Measurements from ENCODE around the gene ZNF511.

Gene ZNF511

GRCh38 chr10:133347710-133348517 is 39.2 kb downstream of the ZNF511 start:
- TF ChIP-seq CREB1 (IDR thresholded peaks at IDR 0.05; ENCODE audit: low read depth) (no peak), REST (IDR thresholded peaks at IDR 0.05; ENCODE audit: low read depth) (no peak), TAF1 (IDR thresholded peaks at IDR 0.05; ENCODE audit: low read depth) (no peak), RAD21 (IDR thresholded peaks at IDR 0.05; ENCODE audit: low read depth) (no peak)

- TF ChIP-seq NFIC (IDR thresholded peaks at IDR 0.05) (no peak), TCF12 (IDR thresholded peaks at IDR 0.05; ENCODE audit: low read depth) (no peak), RAD21 (IDR thresholded peaks at IDR 0.05; ENCODE audit: low read depth) (no peak), MAX (IDR thresholded peaks at IDR 0.05) (no peak), USF1 (IDR thresholded peaks at IDR 0.05) (no peak), CREB1 (IDR thresholded peaks at IDR 0.05; ENCODE audit: low read depth) (no peak), EP300 (IDR thresholded peaks at IDR 0.05; ENCODE audit: borderline replicate concordance) (no peak), ZBTB7A (IDR thresholded peaks at IDR 0.05; ENCODE audit: low read depth) (no peak), TAF1 (IDR thresholded peaks at IDR 0.05; ENCODE audit: low read depth) (no peak), YY1 (IDR thresholded peaks at IDR 0.05; ENCODE audit: low read depth) (no peak), TEAD4 (IDR thresholded peaks at IDR 0.05) (no peak), FOXM1 (IDR thresholded peaks at IDR 0.05; ENCODE audit: borderline replicate concordance, low read depth) (no peak), REST (IDR thresholded peaks at IDR 0.05; ENCODE audit: low read depth) (no peak), EGR1 (IDR thresholded peaks at IDR 0.05) (no peak)
These were observed 40.5 kb downstream of the ZNF511 start for GRCh38 chr10:133349160-133349568.

DNA sequence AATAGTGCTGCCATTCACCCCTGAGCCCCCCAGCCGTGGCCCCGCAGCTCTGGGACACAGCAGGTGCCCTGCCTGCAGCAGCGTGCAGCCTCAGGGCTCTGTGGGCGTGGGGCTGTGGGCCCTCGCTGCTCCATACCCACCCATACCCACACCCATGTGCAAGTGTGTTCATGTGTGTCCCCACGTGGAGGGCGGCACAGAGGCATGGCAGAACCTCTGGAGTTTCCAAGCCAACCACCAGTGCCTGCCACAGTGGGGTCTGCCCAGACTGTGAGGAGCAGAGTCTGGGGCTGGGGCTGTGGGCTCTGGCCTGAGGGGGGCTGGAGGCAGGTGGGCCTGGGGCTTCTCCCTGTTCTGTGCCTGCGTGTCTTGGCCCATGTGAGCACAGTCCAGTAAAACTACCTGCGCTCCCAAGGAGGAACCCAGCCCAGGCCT is 40.9 kb downstream of the ZNF511 start:
- TF ChIP-seq ZBTB7A (IDR thresholded peaks at IDR 0.05; ENCODE audit: low read depth) (0 out of 2 replicates have a peak, but pooled peaks have one; percentile 37), YY1 (IDR thresholded peaks at IDR 0.05; ENCODE audit: low read depth) (no peak), NFIC (IDR thresholded peaks at IDR 0.05) (no peak)

DNA sequence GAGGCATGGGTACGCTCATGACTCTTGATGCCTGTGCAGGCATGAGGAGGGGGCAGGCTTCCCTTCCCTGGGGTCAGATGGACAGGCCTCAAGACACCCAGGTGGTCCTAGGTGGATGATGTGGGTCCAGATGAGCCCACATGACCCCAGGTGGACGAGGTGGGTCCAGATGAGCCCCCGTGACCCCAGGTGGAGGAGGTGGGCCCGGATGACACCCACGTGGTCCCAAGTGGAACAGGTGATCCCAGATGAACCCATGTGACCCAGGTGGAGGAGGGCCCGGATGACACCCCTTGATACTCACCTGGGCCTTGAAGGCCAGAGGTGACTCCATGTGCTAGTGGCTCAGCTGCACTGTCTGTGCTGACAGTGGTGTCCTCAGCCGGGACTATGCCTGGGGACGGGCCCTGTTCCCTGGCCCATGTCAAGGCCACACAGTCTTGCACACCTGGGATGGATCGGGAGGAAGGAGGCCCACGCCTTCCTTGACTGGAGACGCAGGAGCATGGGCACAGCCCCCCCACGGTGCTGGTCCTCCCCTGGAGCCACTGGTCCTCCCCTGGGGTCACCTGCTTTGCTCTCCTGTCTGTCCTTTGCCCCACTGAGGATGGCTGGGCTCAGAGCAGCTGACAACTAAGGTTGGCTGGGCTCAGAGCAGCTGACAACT is 41.7 kb downstream of the ZNF511 start:
- TF ChIP-seq REST (IDR thresholded peaks at IDR 0.05; ENCODE audit: low read depth) (no peak), TAF1 (IDR thresholded peaks at IDR 0.05; ENCODE audit: low read depth) (no peak), EP300 (IDR thresholded peaks at IDR 0.05; ENCODE audit: borderline replicate concordance) (no peak), FOXM1 (IDR thresholded peaks at IDR 0.05; ENCODE audit: borderline replicate concordance, low read depth) (no peak), CREB1 (IDR thresholded peaks at IDR 0.05; ENCODE audit: low read depth) (no peak), TEAD4 (IDR thresholded peaks at IDR 0.05) (no peak), TCF12 (IDR thresholded peaks at IDR 0.05; ENCODE audit: low read depth) (no peak), CEBPB (IDR thresholded peaks at IDR 0.05) (no peak), USF1 (IDR thresholded peaks at IDR 0.05) (no peak), ZBTB7A (IDR thresholded peaks at IDR 0.05; ENCODE audit: low read depth) (no peak), YY1 (IDR thresholded peaks at IDR 0.05; ENCODE audit: low read depth) (no peak), EGR1 (IDR thresholded peaks at IDR 0.05) (no peak), MAX (IDR thresholded peaks at IDR 0.05) (no peak), RAD21 (IDR thresholded peaks at IDR 0.05; ENCODE audit: low read depth) (no peak)
